ENCODE results near the gene ADGRB3. TPM values are rescaled to one million over a fixed set of nuclear protein-coding genes. Genes with fewer than 3 reads are reported as not detected.

Gene ADGRB3
- polyA plus RNA-seq, 1 of the 3 experiments (the other 2 are of a cell fraction) = 0.12 TPM

GRCh38 chr6:68677058-68677457 is 42.0 kb downstream of the ADGRB3 start:
- WGBS (ENCODE audit: low lambda C conversion rate) = 76% methylated on average over 3 of the region's 3 CpGs
- Histone ChIP-seq H3F3A (replicated peaks; ENCODE audit: insufficient read depth) (no peaks in the 10 kb centered on the region), H3K27ac (ENCODE audit: low read depth in 2 of 2, low read length in 1 of 2) (no peak overlapping the region), H2AFZ (ENCODE audit: low read depth) (no peak overlapping the region), H3K4me3 (ENCODE audit: low read depth in 2 of 2, low read length in 1 of 2) (no peak overlapping the region), H3K36me3 (replicated peaks in 1 of 2; ENCODE audit: control insufficient read depth in 1 of 2, insufficient read depth in 2 of 2, low read length in 1 of 2) (no peaks in the 10 kb centered on the region), H3K4me1 (ENCODE audit: control insufficient read depth in 1 of 2, insufficient read depth in 2 of 2, low read depth in 1 of 2, low read length in 1 of 2) (no peaks in the 10 kb centered on the region; a peak in 3 of 4 replicates), H3K9ac (no peak overlapping the region), H3K79me2 (ENCODE audit: insufficient read depth) (no peaks in the 10 kb centered on the region), H3K9me3 (no peaks in the 10 kb centered on the region), H3K9me2 (no peaks in the 10 kb centered on the region), H3K27me3 (ENCODE audit: insufficient read depth) (no peaks in the 10 kb centered on the region), H3K4me2 (no peak overlapping the region), H4K20me1 (ENCODE audit: insufficient read depth) (no peaks in the 10 kb centered on the region)
- TF ChIP-seq FOSL2 (IDR thresholded peaks at IDR 0.05; ENCODE audit: borderline replicate concordance, low read depth) (no peak), ZBTB33 (IDR thresholded peaks at IDR 0.05; ENCODE audit: borderline replicate concordance, low read depth) (no peak), PBX3 (IDR thresholded peaks at IDR 0.05) (no peak), REST (IDR thresholded peaks at IDR 0.05; ENCODE audit: low read depth, low read length) (no peak), TAF1 (IDR thresholded peaks at IDR 0.05; ENCODE audit: borderline replicate concordance, low read depth, low read length) (no peak)
- ChIA-PET POLR2A (no interaction called here), CTCF (interaction anchor here (1.3 kb wide), 1 partner anchor 37 kb away, joined by 3 read pairs; no protein-coding TSS in a partner anchor)
- no peak for DNase-seq

- WGBS (ENCODE audit: low lambda C conversion rate) = 11% methylated on average over 2 of the region's 2 CpGs
- H3F3A ChIP-seq (replicated peaks; ENCODE audit: insufficient read depth) = no peaks in the 10 kb centered on the region
- DNase-seq = no peak
- no peak overlapping the region for H2AFZ ChIP-seq (ENCODE audit: low read depth)
- ChIA-PET CTCF (no interaction called here), POLR2A (no interaction called here)
- no peak overlapping the region for H3K4me3 ChIP-seq (ENCODE audit: low read depth in 2 of 2, low read length in 1 of 2)
- H3K79me2 ChIP-seq (ENCODE audit: insufficient read depth) = no peaks in the 10 kb centered on the region
- no peaks in the 10 kb centered on the region for H3K27me3 ChIP-seq (ENCODE audit: insufficient read depth)
- H3K27ac ChIP-seq (ENCODE audit: low read depth in 2 of 2, low read length in 1 of 2) = no peak overlapping the region
- H3K9ac ChIP-seq = no peak overlapping the region
- no peaks in the 10 kb centered on the region for H3K9me2 ChIP-seq
- H3K4me1 ChIP-seq (ENCODE audit: control insufficient read depth in 1 of 2, insufficient read depth in 2 of 2, low read depth in 1 of 2, low read length in 1 of 2) = no peaks in the 10 kb centered on the region; a peak in 1 of 4 replicates
- no peaks in the 10 kb centered on the region for H4K20me1 ChIP-seq (ENCODE audit: insufficient read depth)
- no peak overlapping the region for H3K4me2 ChIP-seq
- TF ChIP-seq RCOR1 (IDR thresholded peaks at IDR 0.05; ENCODE audit: low read length) (no peak), MEF2A (IDR thresholded peaks at IDR 0.05; ENCODE audit: borderline replicate concordance, low read depth) (no peak), PBX3 (IDR thresholded peaks at IDR 0.05) (no peak), POLR2AphosphoS5 (IDR thresholded peaks at IDR 0.05; ENCODE audit: low read depth, low read length) (no peak), SIN3A (IDR thresholded peaks at IDR 0.05; ENCODE audit: borderline replicate concordance, low read depth, low read length) (no peak), REST (IDR thresholded peaks at IDR 0.05; ENCODE audit: low read depth, low read length) (no peak), IRF3 (IDR thresholded peaks at IDR 0.05; ENCODE audit: low read depth, low read length) (no peak), FOSL2 (IDR thresholded peaks at IDR 0.05; ENCODE audit: borderline replicate concordance, low read depth) (no peak), EP300 (IDR thresholded peaks at IDR 0.05; ENCODE audit: borderline replicate concordance in 1 of 2, low read depth in 1 of 2, low read length in 1 of 2) (no peak), TCF12 (IDR thresholded peaks at IDR 0.05) (no peak)
- H3K9me3 ChIP-seq = no peaks in the 10 kb centered on the region
- no peaks in the 10 kb centered on the region for H3K36me3 ChIP-seq (replicated peaks in 1 of 2; ENCODE audit: control insufficient read depth in 1 of 2, insufficient read depth in 2 of 2, low read length in 1 of 2)
Observed at GRCh38 chr6:68679399-68679798, 44.3 kb downstream of the ADGRB3 start.
